Heart left ventricle (tissue), 13 donors: Measurements from ENCODE around the gene SEC14L1.

Source experiments
- CTCF ChIP-seq, 12 donors: fragments of 200-600 bp; sonication (generic) in 4 of 12; IDR thresholded peaks; one replicate each; pipeline versions ENCODE4 v1.5.0 to v1.8.0; 2018 to 2022; ENCODE audit warnings: antibody characterized with exemption in 12 of 12, mild to moderate bottlenecking in 5 of 12
- POLR2A ChIP-seq, 2 donors: fragments of 450-650 bp; IDR thresholded peaks; one replicate each; pipeline ENCODE4 v1.6.1; 2017; ENCODE audit warnings: antibody characterized with exemption in 2 of 2, mild to moderate bottlenecking in 2 of 2, moderate library complexity in 2 of 2
- donor health status: ischemic (EF 13 %, LVEDD 7.1; RV severe dilation, severe dysfunction).
- donor health status: DM: no; HTN: yes; CAD: no.
- donor health status: DM: no; HTN: no; CAD: no.
- donor health status: ischemic (EF 25% LVEDD 6.9; RV normal size, moderate dysfunction).
- donor health status: ischemic (EF 25% LVEDD 5.7; RV mildly dilated, moderate dysfunction).
- donor health status: ischemic (EF 35%, LVEDD 5.7; RV mildly dilated, moderate dysfunction).
- donor health status: nonischemic (EF 11% LVEDD 7.7; RV severe dilation, severe dysfunction).
- donor health status: DM: yes; HTN: yes; CAD: no.
- donor health status: PGD.
- donor health status: ischemic (EF 29% LVEDD 5.4; RV normal size, mild dysfunction).
- donor health status: nonischemic (EF 23%, LVEDD 6.1; RV moderate dilation, normal function).

- no peak for TF ChIP-seq POLR2A (IDR thresholded peaks at IDR 0.05)
- TF ChIP-seq CTCF (IDR thresholded peaks at IDR 0.05), result no peak
These were observed 10.4 kb downstream of the SEC14L1 start for GRCh38 chr17:77151186-77151585.
